Peyer's patch (tissue), 4 donors: ENCODE measurements around the gene CDH4.

ENCODE experiments used
- CTCF ChIP-seq, 6 experiments: fragments of 450-650 bp in 4 of 6; fragments of 200-600 bp in 2 of 6; sonication (generic) in 1 of 6; IDR thresholded peaks; one replicate each; pipeline ENCODE4 v1.5.1; 2017 to 2019; ENCODE audit warnings: antibody characterized with exemption in 6 of 6, mild to moderate bottlenecking in 3 of 6, moderate library complexity in 1 of 6
- POLR2A ChIP-seq, 2 donors: fragments of 450-650 bp; IDR thresholded peaks; one replicate each; pipeline ENCODE4 v1.5.1; 2017; ENCODE audit warnings: antibody characterized with exemption in 2 of 2, mild to moderate bottlenecking in 2 of 2, moderate library complexity in 2 of 2

- TF ChIP-seq CTCF (IDR thresholded peaks at IDR 0.05) (no peak), POLR2A (IDR thresholded peaks at IDR 0.05) (no peak)
These were observed 291.0 kb downstream of the CDH4 start for GRCh38 chr20:61543086-61543485.
